ENCODE data around the gene CCDC197.

Gene CCDC197

GRCh38 chr14:94043756-94044475, 46.8 kb downstream of the CCDC197 start:
- DNase-seq (ENCODE audit: low read depth) = no peak

- no peak for DNase-seq (ENCODE audit: low read depth)
Measured at GRCh38 chr14:94044476-94045091, 47.5 kb downstream of the CCDC197 start.

- no peak for DNase-seq (ENCODE audit: low read depth)
Measured at GRCh38 chr14:94045101-94045500, 48.0 kb downstream of the CCDC197 start.

- no peak for DNase-seq (ENCODE audit: low read depth)
Measured at GRCh38 chr14:94045563-94046345, 48.7 kb downstream of the CCDC197 start.

GRCh38 chr14:94046696-94047250, 49.7 kb downstream of the CCDC197 start:
- DNase-seq (ENCODE audit: low read depth) = no peak

GRCh38 chr14:94047581-94047980, 50.5 kb downstream of the CCDC197 start:
- DNase-seq (ENCODE audit: low read depth) = no peak

- no peak for DNase-seq (ENCODE audit: low read depth)
Measured at GRCh38 chr14:94048691-94049624, 51.9 kb downstream of the CCDC197 start.

- DNase-seq (ENCODE audit: low read depth) = no peak
Measured at GRCh38 chr14:94049625-94050023, 52.5 kb downstream of the CCDC197 start.

GRCh38 chr14:94050231-94050880, 53.3 kb downstream of the CCDC197 start:
- no peak for DNase-seq (ENCODE audit: low read depth)

- no peak for DNase-seq (ENCODE audit: low read depth)
Measured at GRCh38 chr14:94051115-94051514, 54.0 kb downstream of the CCDC197 start.

- DNase-seq (ENCODE audit: low read depth) = no peak
Measured at GRCh38 chr14:94051779-94052178, 54.7 kb downstream of the CCDC197 start.

- DNase-seq (ENCODE audit: low read depth) = no peak
Measured at GRCh38 chr14:94052199-94052598, 55.1 kb downstream of the CCDC197 start.

- no peak for DNase-seq (ENCODE audit: low read depth)
Measured at GRCh38 chr14:94052662-94053061, 55.6 kb downstream of the CCDC197 start.

GRCh38 chr14:94054401-94054800, 57.3 kb downstream of the CCDC197 start:
- no peak for DNase-seq (ENCODE audit: low read depth)

GRCh38 chr14:94054936-94055335, 57.8 kb downstream of the CCDC197 start:
- no peak for DNase-seq (ENCODE audit: low read depth)

GRCh38 chr14:94056579-94057308, 59.6 kb downstream of the CCDC197 start:
- no peak for DNase-seq (ENCODE audit: low read depth)

- DNase-seq (ENCODE audit: low read depth) = no peak
Measured at GRCh38 chr14:94058128-94058673, 61.1 kb downstream of the CCDC197 start.

Measured in T-helper 22 cell (primary cell).